ENCODE results near the gene DOCK11.

- TF ChIP-seq ZBTB7A (IDR thresholded peaks at IDR 0.05; ENCODE audit: borderline replicate concordance, control insufficient read depth, low read depth, low read length) (no peak), USF2 (CRISPR knock-in tag; IDR thresholded peaks at IDR 0.05) (no peak)
Measured at GRCh38 chrX:118593407-118593806, 97.8 kb downstream of the DOCK11 start.
